ENCODE data around the gene KIRREL3. TPM values are rescaled to one million over a fixed set of nuclear protein-coding genes. Genes with fewer than 3 reads are reported as not detected.

Gene KIRREL3
- total and polyA plus RNA-seq, 2 donors (not counting 3 experiments of a cell fraction or from before 2014, with no cell fraction given), result not detected

DNA sequence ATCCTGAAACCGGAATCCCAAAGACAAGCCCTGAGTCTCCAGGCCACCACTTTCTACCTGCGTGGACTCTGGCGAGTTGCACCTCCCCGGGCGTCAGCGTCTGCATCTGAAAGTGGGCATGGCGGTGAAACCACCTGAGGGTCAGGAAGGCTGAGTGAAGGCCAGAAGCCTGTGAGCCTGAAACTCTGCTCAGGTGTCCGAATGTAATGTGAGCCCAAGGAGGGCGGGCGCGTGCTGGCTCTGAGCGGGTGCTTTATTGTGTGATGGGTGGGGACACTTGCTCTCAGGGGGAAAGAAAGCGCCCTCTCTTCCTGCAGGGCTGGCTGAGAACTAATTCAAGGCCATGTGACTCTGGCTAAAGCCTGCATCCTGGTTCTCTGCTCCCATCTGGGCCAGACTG lies 509.5 kb downstream of the KIRREL3 start:
- no peaks in the 10 kb centered on the region for H3K9me3 ChIP-seq (replicated peaks; ENCODE audit: control insufficient read depth, insufficient read depth, low read length)
- no peak overlapping the region for H3K9ac ChIP-seq (replicated peaks; ENCODE audit: extremely low read depth, insufficient read depth, low read length)
- no peak for FAIRE-seq
- H3K4me1 ChIP-seq (ENCODE audit: control insufficient read depth, extremely low read depth, insufficient read depth, low read length), result no peaks in the 10 kb centered on the region
- POLR2A ChIA-PET, result no interaction called here
- no TSS peak for BruUV-seq (replicated peaks)
- no peaks in the 10 kb centered on the region for H3K9me1 ChIP-seq (replicated peaks; ENCODE audit: control insufficient read depth, extremely low read depth, insufficient read depth, low read length)
- no peak overlapping the region for H3K4me2 ChIP-seq (ENCODE audit: insufficient read depth, low read length)
- CTCF ChIA-PET, result no interaction called here
- H3K4me3 ChIP-seq (replicated peaks in 1 of 3; ENCODE audit: insufficient read depth in 1 of 3, low read depth in 1 of 3, low read length in 3 of 3), result no peak overlapping the region
- intact Hi-C loops (cut with micrococcal nuclease) (no loop called here), dilution Hi-C loops (cut with MboI; ENCODE audit: extremely low pct_ligation_motif_present, low sequenced_read_pairs) (no loop called here)
- no peak overlapping the region for H2AFZ ChIP-seq (ENCODE audit: low read depth, low read length)
- H3K36me3 ChIP-seq (ENCODE audit: control insufficient read depth in 2 of 2, extremely low read depth in 1 of 2, insufficient read depth in 2 of 2, low read length in 2 of 2), result no peaks in the 10 kb centered on the region
- H3K27me3 ChIP-seq (ENCODE audit: control insufficient read depth in 2 of 2, insufficient read depth in 2 of 2, low read length in 2 of 2), result no peaks in the 10 kb centered on the region
- H3K27ac ChIP-seq (ENCODE audit: insufficient read depth, low read depth, low read length), result no peak overlapping the region
- H3K79me2 ChIP-seq (ENCODE audit: control insufficient read depth, insufficient read depth, low read length), result no peaks in the 10 kb centered on the region
- no peak for TF ChIP-seq POLR2AphosphoS5 (IDR thresholded peaks at IDR 0.05; ENCODE audit: insufficient read depth, low read depth, low read length)
- no peak for TF ChIP-seq JUN (IDR thresholded peaks at IDR 0.05; ENCODE audit: borderline replicate concordance, insufficient read depth, insufficient read length, low read depth)
- no peak for TF ChIP-seq MYC (IDR thresholded peaks at IDR 0.05; ENCODE audit: low read depth, low read length)
- TF ChIP-seq EZH2 (IDR thresholded peaks at IDR 0.05; ENCODE audit: borderline replicate concordance, low read depth, low read length, severe bottlenecking), result no peak
- TF ChIP-seq FOS (IDR thresholded peaks at IDR 0.05; ENCODE audit: borderline replicate concordance, insufficient read depth, low read length), result no peak
- TF ChIP-seq POLR2A (IDR thresholded peaks at IDR 0.05; ENCODE audit: low read depth, low read length), result no peak
- TF ChIP-seq GATA2 (IDR thresholded peaks at IDR 0.05; ENCODE audit: insufficient read depth, insufficient read length, low read depth, low read length), result no peak
- TF ChIP-seq, protein P1, sequence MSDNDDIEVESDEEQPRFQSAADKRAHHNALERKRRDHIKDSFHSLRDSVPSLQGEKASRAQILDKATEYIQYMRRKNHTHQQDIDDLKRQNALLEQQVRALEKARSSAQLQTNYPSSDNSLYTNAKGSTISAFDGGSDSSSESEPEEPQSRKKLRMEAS (IDR thresholded peaks at IDR 0.05; ENCODE audit: insufficient read depth, insufficient read length), result no peak
- TF ChIP-seq, protein P2, sequence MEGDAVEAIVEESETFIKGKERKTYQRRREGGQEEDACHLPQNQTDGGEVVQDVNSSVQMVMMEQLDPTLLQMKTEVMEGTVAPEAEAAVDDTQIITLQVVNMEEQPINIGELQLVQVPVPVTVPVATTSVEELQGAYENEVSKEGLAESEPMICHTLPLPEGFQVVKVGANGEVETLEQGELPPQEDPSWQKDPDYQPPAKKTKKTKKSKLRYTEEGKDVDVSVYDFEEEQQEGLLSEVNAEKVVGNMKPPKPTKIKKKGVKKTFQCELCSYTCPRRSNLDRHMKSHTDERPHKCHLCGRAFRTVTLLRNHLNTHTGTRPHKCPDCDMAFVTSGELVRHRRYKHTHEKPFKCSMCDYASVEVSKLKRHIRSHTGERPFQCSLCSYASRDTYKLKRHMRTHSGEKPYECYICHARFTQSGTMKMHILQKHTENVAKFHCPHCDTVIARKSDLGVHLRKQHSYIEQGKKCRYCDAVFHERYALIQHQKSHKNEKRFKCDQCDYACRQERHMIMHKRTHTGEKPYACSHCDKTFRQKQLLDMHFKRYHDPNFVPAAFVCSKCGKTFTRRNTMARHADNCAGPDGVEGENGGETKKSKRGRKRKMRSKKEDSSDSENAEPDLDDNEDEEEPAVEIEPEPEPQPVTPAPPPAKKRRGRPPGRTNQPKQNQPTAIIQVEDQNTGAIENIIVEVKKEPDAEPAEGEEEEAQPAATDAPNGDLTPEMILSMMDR (IDR thresholded peaks at IDR 0.05; ENCODE audit: extremely low read depth in 1 of 2, insufficient read depth in 1 of 2, low read depth in 1 of 2, low read length in 2 of 2), result no peak
- DNase-seq (ENCODE audit: low read depth, low spot score), result no peak
- H4K20me1 ChIP-seq (replicated peaks; ENCODE audit: control insufficient read depth, extremely low read depth, insufficient read depth, low read length), result no peaks in the 10 kb centered on the region

Measured in endothelial cell of umbilical vein (primary cell).